GM12878 (cell line): ENCODE results near the gene ENAH. TPM values are rescaled to one million over a fixed set of nuclear protein-coding genes. Genes with fewer than 3 reads are reported as not detected.

Experiments used
- ATAC-seq: fragments of 200-7000 bp; cut with Tn5 transposase; 3 replicates; pipeline ENCODE4 v1.9.1; 2020; ENCODE audit warnings: mild to moderate bottlenecking, moderate library complexity
- BruUV-seq: library from RNA; stranded (reverse); fragments of 400-500 nt; replicated peaks from 2 replicates; lab custom pipeline; 2021; lab: Mats Ljungman, UMichigan
- CTCF ChIA-PET: fragments of 300-600 bp; sonication (Branson Sonifier 250); formaldehyde crosslinking; extraction: SDS; loops from one replicate; lab custom pipeline; 2021; ENCODE audit warnings: inconsistent platforms; lab: Yijun Ruan, JAX
- POLR2A ChIA-PET: fragments of 350-600 bp; formaldehyde crosslinking; extraction: SDS; loops from one replicate; lab custom pipeline; 2021; ENCODE audit warnings: inconsistent platforms; lab: Charles Lee
- RAD21 ChIA-PET: fragments of 300-600 bp; sonication (Branson Sonifier 250); formaldehyde crosslinking; loops from one replicate; lab custom pipeline; 2023; ENCODE audit warnings: antibody characterized with exemption; ENCODE audit not compliant: unreplicated experiment; lab: Charles Lee
- SMC1A ChIA-PET: fragments of 300-600 bp; sonication (Branson Sonifier 250); formaldehyde crosslinking; loops from one replicate; lab custom pipeline; 2023; ENCODE audit not compliant: unreplicated experiment, uncharacterized antibody; lab: Charles Lee
- DNase-seq: peaks from one replicate; pipeline ENCODE4 v3.0.0-alpha.2; 2011; ENCODE audit warnings: low read depth, low spot score
- FAIRE-seq: peaks from 3 replicates; lab custom pipeline; 2011; peaks lifted over from hg19 to GRCh38; lab: Jason Lieb, UNC
- H2AFZ ChIP-seq: 2 replicates; pipeline ENCODE4 v1.6.0; 2011; ENCODE audit warnings: low read depth, low read length, control low read depth; ENCODE audit not compliant: control insufficient read depth
- H3K27ac ChIP-seq: 2 replicates; pipeline ENCODE4 v1.5.1; 2011; ENCODE audit warnings: control low read depth; ENCODE audit not compliant: control insufficient read depth, insufficient read depth
- H3K27me3 ChIP-seq, 2 experiments: replicated peaks in 1 of 2; 2 replicates each; pipeline versions ENCODE4 v1.6.0 to v1.6.1; 2011; ENCODE audit warnings: low read length in 1 of 2; ENCODE audit not compliant: control insufficient read depth in 2 of 2, insufficient read depth in 2 of 2
- H3K36me3 ChIP-seq, 2 experiments: 2 replicates each; pipeline ENCODE4 v1.5.1; 2011; ENCODE audit warnings: low read length in 1 of 2; ENCODE audit not compliant: control insufficient read depth in 2 of 2, insufficient read depth in 2 of 2
- H3K4me1 ChIP-seq: 2 replicates; pipeline ENCODE4 v1.6.1; 2011; ENCODE audit warnings: mild to moderate bottlenecking, low read length, moderate library complexity, mixed read lengths; ENCODE audit not compliant: control insufficient read depth, insufficient read depth
- H3K4me2 ChIP-seq: 2 replicates; pipeline ENCODE4 v1.6.0; 2011; ENCODE audit warnings: control low read depth; ENCODE audit not compliant: control insufficient read depth, insufficient read depth
- H3K4me3 ChIP-seq: fragments of 200-600 bp; sonication (generic); 2 replicates; pipeline ENCODE4 v1.5.1; 2016
- H3K79me2 ChIP-seq: 2 replicates; pipeline ENCODE4 v1.6.0; 2011; ENCODE audit warnings: low read length; ENCODE audit not compliant: control insufficient read depth, insufficient read depth
- H3K9ac ChIP-seq: 2 replicates; pipeline ENCODE4 v1.8.0; 2011; ENCODE audit warnings: low read length, control low read depth, mixed read lengths; ENCODE audit not compliant: control insufficient read depth, insufficient read depth
- H3K9me3 ChIP-seq: replicated peaks from 3 replicates; pipeline ENCODE4 v1.5.1; 2011; ENCODE audit warnings: mild to moderate bottlenecking, low read length; ENCODE audit not compliant: control insufficient read depth, insufficient read depth
- H4K20me1 ChIP-seq: 2 replicates; pipeline ENCODE4 v1.6.0; 2011; ENCODE audit not compliant: control insufficient read depth, insufficient read depth
- ATF7 ChIP-seq: fragments of 450-650 bp; IDR thresholded peaks from 2 replicates; pipeline ENCODE4 v1.6.1; 2016; ENCODE audit warnings: low read depth, mild to moderate bottlenecking
- CHD2 ChIP-seq: IDR thresholded peaks from 2 replicates; pipeline ENCODE4 v1.6.1; 2011; ENCODE audit warnings: low read depth, low read length, improper control_type of control experiment, borderline replicate concordance
- CREB1 ChIP-seq: IDR thresholded peaks from 2 replicates; pipeline ENCODE4 v1.6.1; 2012; ENCODE audit warnings: low read depth, mild to moderate bottlenecking, inconsistent platforms
- EED ChIP-seq: sonication (generic); IDR thresholded peaks from 2 replicates; pipeline ENCODE4 v1.6.1; 2016; ENCODE audit warnings: antibody characterized with exemption, low read depth
- EGR1 ChIP-seq, 2 experiments: IDR thresholded peaks; 1 replicate in 1 of 2; 2 replicates in 1 of 2; pipeline ENCODE4 v1.6.1; 2011 to 2012; ENCODE audit warnings: low read depth in 2 of 2, low read length in 2 of 2, borderline replicate concordance in 1 of 2, mild to moderate bottlenecking in 1 of 2, moderate library complexity in 1 of 2
- GATAD2B ChIP-seq: fragments of 450-650 bp; conservative IDR thresholded peaks from 2 replicates; pipeline ENCODE4 v1.6.1; 2017; ENCODE audit warnings: low read depth, mild to moderate bottlenecking, moderate library complexity
- IRF4 ChIP-seq: IDR thresholded peaks from 2 replicates; pipeline ENCODE4 v1.6.1; 2011; ENCODE audit warnings: low read depth, low read length
- LARP7 ChIP-seq: fragments of 450-650 bp; IDR thresholded peaks from 2 replicates; pipeline ENCODE4 v1.6.1; 2017; ENCODE audit warnings: mild to moderate bottlenecking
- NFYA ChIP-seq: IDR thresholded peaks from 2 replicates; pipeline ENCODE4 v1.6.1; 2011; ENCODE audit warnings: low read depth, mild to moderate bottlenecking, low read length, improper control_type of control experiment, borderline replicate concordance
- RAD21 ChIP-seq: IDR thresholded peaks from 2 replicates; pipeline ENCODE4 v1.6.1; 2011; ENCODE audit warnings: mild to moderate bottlenecking, low read depth, low read length, moderate library complexity; ENCODE audit not compliant: insufficient read depth
- RBBP5 ChIP-seq: fragments of 200-600 bp; sonication (generic); conservative IDR thresholded peaks from 2 replicates; pipeline ENCODE4 v1.6.1; 2016
- SIX5 ChIP-seq: IDR thresholded peaks from 2 replicates; pipeline ENCODE4 v1.6.1; 2011; ENCODE audit warnings: mild to moderate bottlenecking, low read depth, low read length, moderate library complexity; ENCODE audit not compliant: severe bottlenecking
- SMAD5 ChIP-seq: IDR thresholded peaks from 2 replicates; pipeline ENCODE4 v1.6.1; 2016; ENCODE audit warnings: antibody characterized with exemption, low read depth
- SREBF2 ChIP-seq: IDR thresholded peaks from 2 replicates; pipeline ENCODE4 v1.6.1; 2012; ENCODE audit warnings: mild to moderate bottlenecking, low read length
- STAT1 ChIP-seq: fragments of 450-650 bp; conservative IDR thresholded peaks from 2 replicates; pipeline ENCODE4 v1.6.1; 2014; ENCODE audit warnings: antibody characterized with exemption, mild to moderate bottlenecking
- WGBS: methylation state at CpG from one replicate; pipeline ENCODE4 v1.1.6; 2016; ENCODE audit warnings: low lambda C conversion rate; ENCODE audit not compliant: insufficient replicate concordance, insufficient coverage; ENCODE audit errors: missing lambda C conversion rate; 5-methylcytosine and 5-hydroxymethylcytosine counted together
- in situ Hi-C: fragments of 300-500 bp; cut with MboI; formaldehyde crosslinking; loops from 9 replicates; pipeline ENCODE4 v1.14.3; 2018; ENCODE audit warnings: mixed read lengths
- intact Hi-C: fragments of 100-400 bp; cut with micrococcal nuclease; formaldehyde crosslinking; loops from one replicate; pipeline ENCODE4 v1.14.2; 2022; ENCODE audit not compliant: unreplicated experiment
- polyA plus RNA-seq, 11 experiments: library from polyadenylated mRNA; depleted of rRNA in 4 of 11; unstranded in 6 of 11; stranded (reverse) in 5 of 11; fragments of >200 nt; fragmentation: Nextera tagmentation in 4 of 11; fragmentation: Illumina TruSeq in 1 of 11; extraction: Ambion mirVana in 4 of 11; extraction: Trizol in 1 of 11; gene quantifications; 1 replicate in 1 of 11; 2 replicates in 10 of 11; pipeline versions ENCODE4 v1.2.1 to v1.2.3, GENCODE V29; 2011 to 2016; ENCODE audit warnings: inconsistent platforms in 2 of 11, missing spikeins in 2 of 11, low read depth in 1 of 11
- total RNA-seq, 4 experiments: library from RNA; depleted of rRNA in 3 of 4; stranded (reverse); fragments of >200 nt in 3 of 4; fragmentation: Illumina TruSeq in 1 of 4; extraction: Trizol in 1 of 4; gene quantifications; 2 replicates each; pipeline versions ENCODE4 v1.2.1 to v1.2.3, GENCODE V29; 2013 to 2021
- TF ChIP-seq, protein P1 (sequence below): fragments of 450-650 bp; formaldehyde crosslinking; IDR thresholded peaks from 2 replicates; pipeline ENCODE4 v1.4.0; 2022; ENCODE audit warnings: mild to moderate bottlenecking, moderate library complexity
- TF ChIP-seq, protein P2 (sequence below): IDR thresholded peaks from 2 replicates; pipeline ENCODE4 v1.6.1; 2012; ENCODE audit warnings: low read depth, low read length, improper control_type of control experiment

ENAH gene
- total and polyA plus RNA-seq, 10 of the 15 experiments (the other 5 are each of a cell fraction or from before 2014, with no cell fraction given), result under 0.01 to 0.62 (median 0.06) TPM; not detected in 5

DNA sequence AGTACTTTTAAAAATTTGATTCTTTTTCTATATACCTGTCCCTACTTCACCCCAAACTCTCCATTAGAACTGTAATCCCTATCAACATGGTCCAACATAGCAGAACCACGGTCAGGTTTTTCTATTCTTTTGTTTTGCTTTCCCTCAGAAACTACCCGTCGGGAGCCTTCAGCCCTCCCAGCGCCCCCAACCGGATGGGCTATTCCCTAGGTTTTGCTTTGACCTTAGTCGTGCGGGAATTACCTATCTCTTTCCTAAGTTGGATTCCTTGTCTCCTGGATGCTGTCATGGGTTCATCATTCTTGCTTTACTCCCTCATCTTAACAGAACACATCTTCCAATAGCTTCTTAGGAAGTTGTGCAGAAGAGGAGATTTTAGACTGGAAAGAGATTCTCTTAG lies 127.5 kb downstream of the ENAH start:
- Histone ChIP-seq H3K9ac (no peak overlapping the region), H3K27ac (no peak overlapping the region), H3K79me2 (no peaks in the 10 kb centered on the region), H4K20me1 (no peaks in the 10 kb centered on the region), H3K9me3 (no peaks in the 10 kb centered on the region), H3K4me2 (no peak overlapping the region), H2AFZ (no peak overlapping the region), H3K27me3 (no peaks in the 10 kb centered on the region), H3K4me1 (no peaks in the 10 kb centered on the region), H3K36me3 (no peaks in the 10 kb centered on the region), H3K4me3 (no peak overlapping the region)
- no TSS peak for BruUV-seq
- no peak for ATAC-seq
- RAD21 ChIA-PET, result no interaction called here
- in situ Hi-C loops (no loop called here), intact Hi-C loops (no loop called here)
- FAIRE-seq, result no peak
- WGBS, result 53% methylated on average over 7 of the region's 7 CpGs
- DNase-seq, result no peak
- no peak for TF ChIP-seq EED
- TF ChIP-seq LARP7, result no peak
- no peak for TF ChIP-seq SIX5
- TF ChIP-seq GATAD2B, result no peak
- TF ChIP-seq STAT1, result no peak
- no peak for TF ChIP-seq RBBP5
- TF ChIP-seq IRF4, result no peak
- no peak for TF ChIP-seq CREB1
- SMC1A ChIA-PET, result no interaction called here
- CTCF ChIA-PET, result no interaction called here
- POLR2A ChIA-PET, result no interaction called here

DNA sequence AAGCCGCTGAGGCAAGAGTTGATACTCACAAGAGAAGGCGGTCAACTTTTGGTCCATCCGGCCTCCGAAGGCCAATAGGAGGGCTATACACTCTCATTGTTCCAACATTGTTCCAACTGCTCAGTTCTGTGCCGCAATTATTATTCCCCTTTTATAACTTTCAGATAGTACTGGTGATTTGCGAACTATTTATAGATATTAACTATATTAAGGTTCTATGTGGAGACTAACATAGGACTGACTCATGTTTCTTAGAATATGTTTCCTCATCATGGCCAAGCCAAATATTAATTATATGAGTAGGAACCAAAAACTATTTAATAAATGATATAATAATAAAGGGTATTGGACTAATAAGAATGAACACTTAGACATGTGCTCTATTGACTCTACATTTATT lies 128.4 kb downstream of the ENAH start:
- Histone ChIP-seq H4K20me1 (no peaks in the 10 kb centered on the region), H3K27ac (no peak overlapping the region), H3K4me3 (no peak overlapping the region), H3K4me2 (no peak overlapping the region), H3K79me2 (no peaks in the 10 kb centered on the region), H3K9me3 (no peaks in the 10 kb centered on the region), H3K27me3 (no peaks in the 10 kb centered on the region), H3K9ac (no peak overlapping the region), H2AFZ (no peak overlapping the region), H3K36me3 (no peaks in the 10 kb centered on the region), H3K4me1 (no peaks in the 10 kb centered on the region)
- DNase-seq (no peak), ATAC-seq (no peak), FAIRE-seq (no peak)
- intact Hi-C loops, result no loop called here
- in situ Hi-C loops, result no loop called here
- ChIA-PET SMC1A (no interaction called here), CTCF (interaction anchor here (0.6 to 1.4 kb wide), 2 partner anchors 10 to 80 kb away, joined by 3 to 4 read pairs; no protein-coding TSS in a partner anchor), POLR2A (no interaction called here), RAD21 (no interaction called here)
- WGBS, result 82% methylated on average over 6 of the region's 6 CpGs
- no TSS peak for BruUV-seq
- TF ChIP-seq ATF7 (no peak), NFYA (no peak), RAD21 (no peak), SMAD5 (no peak), CHD2 (no peak), EGR1 (IDR thresholded peaks at IDR 0.05; ENCODE audit: borderline replicate concordance in 1 of 2, low read depth in 2 of 2, low read length in 2 of 2) (no peak), SREBF2 (no peak)
- TF ChIP-seq, protein P1, sequence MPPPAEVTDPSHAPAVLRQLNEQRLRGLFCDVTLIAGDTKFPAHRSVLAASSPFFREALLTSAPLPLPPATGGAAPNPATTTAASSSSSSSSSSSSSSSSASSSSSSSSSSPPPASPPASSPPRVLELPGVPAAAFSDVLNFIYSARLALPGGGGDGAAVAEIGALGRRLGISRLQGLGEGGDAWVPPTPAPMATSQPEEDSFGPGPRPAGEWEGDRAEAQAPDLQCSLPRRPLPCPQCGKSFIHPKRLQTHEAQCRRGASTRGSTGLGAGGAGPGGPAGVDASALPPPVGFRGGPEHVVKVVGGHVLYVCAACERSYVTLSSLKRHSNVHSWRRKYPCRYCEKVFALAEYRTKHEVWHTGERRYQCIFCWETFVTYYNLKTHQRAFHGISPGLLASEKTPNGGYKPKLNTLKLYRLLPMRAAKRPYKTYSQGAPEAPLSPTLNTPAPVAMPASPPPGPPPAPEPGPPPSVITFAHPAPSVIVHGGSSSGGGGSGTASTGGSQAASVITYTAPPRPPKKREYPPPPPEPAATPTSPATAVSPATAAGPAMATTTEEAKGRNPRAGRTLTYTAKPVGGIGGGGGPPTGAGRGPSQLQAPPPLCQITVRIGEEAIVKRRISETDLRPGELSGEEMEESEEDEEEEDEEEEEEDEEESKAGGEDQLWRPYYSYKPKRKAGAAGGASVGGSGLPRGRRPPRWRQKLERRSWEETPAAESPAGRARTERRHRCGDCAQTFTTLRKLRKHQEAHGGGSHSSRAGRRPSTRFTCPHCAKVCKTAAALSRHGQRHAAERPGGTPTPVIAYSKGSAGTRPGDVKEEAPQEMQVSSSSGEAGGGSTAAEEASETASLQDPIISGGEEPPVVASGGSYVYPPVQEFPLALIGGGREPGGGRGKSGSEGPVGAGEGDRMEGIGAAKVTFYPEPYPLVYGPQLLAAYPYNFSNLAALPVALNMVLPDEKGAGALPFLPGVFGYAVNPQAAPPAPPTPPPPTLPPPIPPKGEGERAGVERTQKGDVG, result no peak
- TF ChIP-seq, protein P2, sequence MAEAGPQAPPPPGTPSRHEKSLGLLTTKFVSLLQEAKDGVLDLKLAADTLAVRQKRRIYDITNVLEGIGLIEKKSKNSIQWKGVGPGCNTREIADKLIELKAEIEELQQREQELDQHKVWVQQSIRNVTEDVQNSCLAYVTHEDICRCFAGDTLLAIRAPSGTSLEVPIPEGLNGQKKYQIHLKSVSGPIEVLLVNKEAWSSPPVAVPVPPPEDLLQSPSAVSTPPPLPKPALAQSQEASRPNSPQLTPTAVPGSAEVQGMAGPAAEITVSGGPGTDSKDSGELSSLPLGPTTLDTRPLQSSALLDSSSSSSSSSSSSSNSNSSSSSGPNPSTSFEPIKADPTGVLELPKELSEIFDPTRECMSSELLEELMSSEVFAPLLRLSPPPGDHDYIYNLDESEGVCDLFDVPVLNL, result no peak
